GM19468 (cell line): ENCODE data around the gene SCAMP4.

Source experiments
- ATAC-seq: cut with Tn5 transposase; IDR thresholded peaks from one replicate; pipeline ENCODE4 v1.9.1; 2021; ENCODE audit warnings: mild to moderate bottlenecking, moderate library complexity, moderate number of reproducible peaks; ENCODE audit not compliant: unreplicated experiment; ENCODE audit errors: extremely low read depth

Gene SCAMP4, protein sequence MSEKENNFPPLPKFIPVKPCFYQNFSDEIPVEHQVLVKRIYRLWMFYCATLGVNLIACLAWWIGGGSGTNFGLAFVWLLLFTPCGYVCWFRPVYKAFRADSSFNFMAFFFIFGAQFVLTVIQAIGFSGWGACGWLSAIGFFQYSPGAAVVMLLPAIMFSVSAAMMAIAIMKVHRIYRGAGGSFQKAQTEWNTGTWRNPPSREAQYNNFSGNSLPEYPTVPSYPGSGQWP

DNA sequence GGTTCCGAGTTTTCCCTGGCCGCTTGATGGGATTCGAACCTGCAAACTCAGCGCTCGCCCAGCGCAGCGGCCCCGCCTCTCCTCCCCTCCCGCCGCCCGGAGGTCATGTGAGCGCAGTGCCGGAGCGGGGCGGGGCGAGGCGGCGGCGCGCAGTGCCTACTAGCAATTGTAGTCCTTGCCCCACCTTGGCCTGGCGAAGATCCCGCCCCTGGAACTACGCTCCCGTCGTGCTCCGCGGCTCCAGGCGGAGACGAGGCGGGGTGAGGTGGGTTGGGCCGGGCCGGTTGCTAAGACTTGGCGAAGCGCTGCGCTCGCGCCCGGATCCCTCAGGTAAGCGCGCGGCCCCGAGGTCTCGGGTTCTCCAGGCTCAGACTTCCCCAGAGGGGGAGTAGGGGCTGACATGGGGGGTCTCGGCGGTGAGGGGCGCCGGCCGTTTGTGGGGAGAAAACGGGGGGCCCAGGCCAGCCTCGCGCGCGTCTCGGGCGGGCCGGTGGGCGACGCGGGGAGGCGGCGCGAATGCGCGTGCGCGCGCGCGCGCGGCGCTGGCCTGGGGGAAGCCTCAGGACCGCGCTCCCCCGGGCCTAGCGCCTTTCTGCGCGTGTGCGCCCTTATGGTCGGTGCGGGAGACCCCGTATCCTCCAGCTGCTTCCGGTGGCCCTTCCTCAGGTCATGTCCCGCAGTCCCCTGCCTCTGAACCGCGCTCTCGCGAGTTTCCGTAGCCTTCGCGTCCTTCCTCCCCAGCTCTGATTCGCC is at the start of gene SCAMP4, which contains the start of gene ADAT3:
SCAMP4 (plus strand) TSS at position 290 of the 753 bp plus-strand sequence. CDS start 9,621 bp downstream, outside the sequence.
ADAT3 (plus strand) TSS at position 290 of the 753 bp plus-strand sequence. CDS start 6,649 bp downstream, outside the sequence.
- no peak for ATAC-seq

DNA sequence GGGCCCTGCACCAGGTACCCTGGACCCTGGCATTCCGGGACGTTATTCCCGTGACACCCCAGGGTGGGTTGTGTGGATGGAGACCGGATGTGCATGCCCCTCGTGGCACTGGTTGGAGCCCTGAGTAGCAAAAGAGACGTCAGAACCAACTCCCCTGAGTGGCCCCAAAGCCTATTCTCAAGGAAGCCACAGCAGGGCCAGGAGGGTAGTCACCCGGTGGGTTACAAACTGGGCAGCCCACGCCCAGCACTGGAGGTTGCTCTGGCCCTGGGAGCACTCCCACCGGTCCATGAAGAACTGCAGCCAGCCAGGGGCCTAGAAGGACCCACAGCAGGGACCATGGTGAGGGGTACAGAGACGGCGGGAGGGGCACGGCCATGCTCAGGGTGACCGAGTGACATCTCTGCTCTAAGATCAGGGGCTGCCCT is 49.4 kb upstream of the SCAMP4 start:
- no peak for ATAC-seq

DNA sequence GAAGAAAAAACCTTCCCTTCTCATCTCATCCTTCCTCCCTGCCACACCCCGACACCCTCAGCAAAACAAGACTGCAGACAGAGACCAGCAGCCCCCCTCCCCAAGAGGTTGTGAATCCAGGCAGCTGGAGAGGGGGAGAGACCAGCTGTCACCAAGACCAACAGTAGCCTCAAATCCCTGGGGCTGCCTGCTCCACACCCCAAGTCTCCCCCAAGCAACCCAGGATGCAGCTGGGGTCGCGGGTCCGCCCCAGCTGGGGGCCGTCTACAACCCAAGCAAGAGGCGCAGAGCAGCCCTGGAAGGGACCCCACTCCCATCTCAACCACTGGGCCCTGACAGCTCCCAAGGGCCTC is 48.9 kb upstream of the SCAMP4 start:
- no peak for ATAC-seq

DNA sequence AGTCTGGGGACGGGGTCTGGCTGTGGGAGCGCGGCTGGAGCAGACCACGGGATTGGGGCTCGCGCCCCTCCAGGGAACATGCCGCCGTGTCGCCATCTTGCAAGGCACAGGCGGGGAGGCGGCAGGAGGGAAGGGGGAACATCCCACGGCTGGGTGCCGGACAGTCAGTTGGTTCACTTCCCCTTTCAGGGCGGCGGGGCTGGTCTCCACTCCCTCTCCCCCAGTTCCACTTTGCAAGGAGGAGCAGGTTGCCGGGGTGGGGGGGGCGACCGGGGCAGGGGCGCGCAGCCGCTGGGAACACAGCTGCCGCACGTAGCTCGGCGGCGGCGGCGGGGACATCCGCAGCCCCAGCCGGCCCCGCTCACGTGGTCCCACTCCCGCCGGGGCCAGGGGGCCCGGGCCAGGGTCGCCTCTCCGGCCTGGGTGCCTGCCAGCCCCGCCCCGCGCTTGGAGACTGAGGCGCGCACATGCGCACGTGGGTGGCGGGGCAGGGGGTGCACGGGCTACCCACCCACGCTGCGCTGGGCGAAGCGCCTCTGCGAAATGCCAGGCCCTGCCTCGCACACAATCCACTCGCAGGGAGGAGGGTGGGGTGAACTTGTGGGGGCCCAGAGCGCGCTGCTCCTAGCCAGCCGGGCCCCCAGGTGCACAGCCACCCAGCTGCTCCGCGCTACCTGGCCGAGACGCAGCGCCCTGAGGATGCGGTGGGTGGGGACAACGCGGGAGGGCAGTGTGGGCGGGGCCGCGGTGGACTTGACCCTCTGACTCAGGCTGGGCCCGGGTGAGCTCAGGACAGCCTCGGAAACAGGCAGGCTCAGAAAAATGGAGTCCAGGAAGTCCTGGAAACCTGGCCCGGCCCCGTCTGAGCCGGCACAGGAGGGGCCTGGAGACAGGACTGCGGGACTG is 48.2 kb upstream of the SCAMP4 start:
- no peak for ATAC-seq

DNA sequence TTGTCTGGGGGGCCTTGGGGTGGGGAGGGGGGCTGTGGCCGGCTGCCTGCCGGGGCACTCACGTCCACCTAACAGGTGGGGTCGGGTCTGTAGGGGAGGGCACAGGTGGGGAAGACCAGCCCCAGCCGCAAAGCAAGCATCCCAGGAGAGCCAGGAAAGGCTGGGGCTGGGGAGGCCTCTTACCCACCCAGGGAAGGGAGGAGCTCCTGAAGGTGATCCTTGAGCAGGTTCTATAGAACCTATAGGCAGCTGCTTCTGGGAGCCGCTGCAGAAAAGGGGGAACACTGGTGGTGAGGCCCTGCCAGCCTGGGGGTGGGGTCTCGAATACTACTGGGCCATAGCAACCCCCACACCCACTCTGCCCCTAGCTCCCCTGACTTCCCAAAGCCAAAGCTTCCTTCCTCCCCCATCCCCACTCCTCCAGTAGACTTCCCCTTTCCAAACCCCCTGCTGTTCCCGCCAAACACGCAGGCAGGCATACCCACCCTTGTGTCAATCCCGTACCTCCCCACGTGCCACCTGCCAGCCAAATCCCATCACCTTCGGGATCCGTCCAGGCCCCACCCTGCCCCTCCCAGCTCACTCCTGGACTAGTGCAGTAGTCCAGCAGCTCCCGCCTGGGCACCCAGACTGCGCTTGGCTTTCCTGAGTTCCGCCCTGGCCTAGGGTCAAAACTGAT is 47.4 kb upstream of the SCAMP4 start:
- ATAC-seq, result no peak

DNA sequence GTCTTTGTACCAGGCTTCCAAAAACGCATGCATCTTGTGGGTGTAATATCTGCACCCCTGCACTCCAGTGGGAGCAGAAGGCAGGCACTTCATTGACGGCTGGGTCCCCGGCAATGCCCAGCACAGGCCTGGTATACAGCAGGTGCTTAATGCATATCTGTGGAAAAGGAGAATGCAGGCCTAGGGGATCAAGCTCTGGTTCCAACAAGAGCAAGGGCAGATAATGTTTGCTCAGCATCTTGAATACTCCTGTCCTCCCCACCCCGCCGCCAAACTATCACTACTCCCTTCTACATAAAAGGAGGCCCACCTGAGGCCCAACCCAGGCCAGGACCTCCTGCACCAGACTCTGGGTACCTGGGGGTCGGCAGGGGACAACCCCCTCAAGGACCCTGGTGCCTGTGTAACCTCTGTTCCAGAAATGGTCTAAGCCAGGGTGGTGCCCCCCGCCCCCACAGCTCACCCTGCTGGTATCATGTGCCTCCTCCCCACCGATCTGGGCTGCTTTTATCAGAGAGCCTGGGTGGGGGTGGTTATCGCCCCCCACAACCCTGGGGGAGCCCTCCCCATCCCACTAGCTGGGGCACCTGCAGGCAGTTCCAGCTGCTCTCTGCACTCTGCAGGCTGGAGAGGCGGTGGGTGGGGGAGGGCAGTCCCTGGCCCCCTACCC is 46.7 kb upstream of the SCAMP4 start:
- ATAC-seq, result no peak

DNA sequence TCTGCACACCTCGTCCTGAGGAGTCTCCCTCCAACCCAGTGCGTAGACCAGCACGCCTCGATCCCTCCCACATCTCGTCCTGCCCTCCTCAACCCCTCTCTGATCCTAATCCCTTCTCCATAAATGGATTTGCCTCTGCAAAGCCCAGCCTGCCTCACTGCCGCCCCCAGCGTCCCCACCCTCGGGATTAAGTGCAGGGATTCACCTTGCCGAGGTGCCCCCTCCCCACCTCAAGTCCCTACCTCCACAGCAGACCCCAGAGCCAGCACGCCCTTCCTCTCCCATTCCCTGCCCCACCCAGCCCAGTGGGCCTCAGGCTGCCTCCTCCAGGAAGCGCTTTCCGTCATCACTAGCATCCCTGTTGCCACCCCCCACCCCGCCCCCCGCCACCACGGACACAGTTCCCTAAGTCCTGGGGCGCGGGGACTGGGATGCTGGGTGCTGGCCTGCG is 45.8 kb upstream of the SCAMP4 start:
- no peak for ATAC-seq

DNA sequence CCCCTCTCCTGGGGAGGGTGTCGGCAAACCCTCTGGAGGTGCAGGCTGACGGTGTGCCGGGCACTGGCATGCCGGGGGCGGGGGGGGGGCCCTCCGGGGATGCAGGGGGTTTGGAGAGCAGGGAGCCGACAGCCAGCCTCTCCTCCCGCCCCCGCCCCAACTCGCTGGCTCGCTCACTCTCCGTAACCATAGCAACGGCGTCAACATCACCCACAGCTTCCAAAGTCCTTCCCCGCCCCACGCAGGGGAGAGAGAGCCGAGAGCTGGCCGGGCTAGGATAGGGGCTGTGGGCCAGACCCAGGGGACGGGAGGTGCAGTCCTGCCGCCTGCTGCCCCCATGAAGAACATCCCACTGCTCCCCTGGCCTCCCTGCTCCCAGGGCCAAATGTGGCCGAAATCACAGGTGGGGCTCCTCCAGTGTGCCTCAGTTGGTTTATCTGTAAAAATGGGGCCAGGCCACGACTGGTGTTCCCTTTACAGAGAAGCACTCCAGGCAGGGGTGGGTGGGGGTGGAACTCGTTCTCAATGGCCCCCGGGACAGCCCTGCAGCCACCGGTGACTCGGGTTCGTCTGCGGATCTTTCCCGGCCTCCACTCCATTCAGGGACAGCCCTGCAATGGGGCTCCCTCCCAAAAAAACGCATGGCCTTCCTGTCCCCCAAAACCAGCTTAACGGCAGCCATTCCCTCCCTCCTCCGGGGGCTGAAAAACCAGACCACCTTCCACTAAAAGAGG is 45.0 kb upstream of the SCAMP4 start:
- ATAC-seq, result no peak

DNA sequence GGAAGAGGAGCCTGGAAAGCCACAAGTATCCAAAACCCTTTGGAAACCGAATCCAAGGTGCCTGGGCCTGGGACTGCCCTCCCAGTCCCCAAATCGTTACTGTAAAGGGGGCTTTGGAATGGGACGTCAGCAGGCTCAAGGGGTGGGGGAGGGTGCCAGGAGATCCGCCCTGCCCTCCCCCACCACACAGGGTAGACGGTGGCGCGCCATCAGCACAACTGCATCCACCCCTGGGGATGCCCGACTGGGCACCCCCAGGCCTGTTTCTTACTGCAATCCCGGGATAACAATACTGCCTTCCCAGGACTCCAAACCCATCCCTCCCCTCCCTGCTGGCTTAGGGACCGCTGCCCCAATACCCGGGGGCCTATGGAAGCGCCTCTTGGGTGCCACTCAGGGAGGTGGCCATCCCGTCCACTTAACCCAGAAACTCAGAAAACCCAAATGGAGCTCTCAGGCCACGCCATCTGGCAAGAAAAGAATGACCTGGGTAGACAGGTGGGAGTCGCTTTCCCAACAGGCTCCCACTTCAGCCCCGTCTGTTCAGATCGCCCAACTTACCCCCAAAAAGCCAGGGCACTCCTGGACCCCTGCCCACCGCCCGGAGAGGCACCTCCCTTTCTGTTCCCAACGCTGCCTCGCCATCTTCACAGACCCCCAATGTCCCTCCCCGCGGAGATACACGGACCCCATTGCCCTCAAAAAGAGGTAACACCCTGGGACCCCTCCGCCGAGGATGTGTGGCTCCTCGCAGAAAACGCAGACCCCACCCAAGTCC is 44.2 kb upstream of the SCAMP4 start:
- ATAC-seq, result no peak

DNA sequence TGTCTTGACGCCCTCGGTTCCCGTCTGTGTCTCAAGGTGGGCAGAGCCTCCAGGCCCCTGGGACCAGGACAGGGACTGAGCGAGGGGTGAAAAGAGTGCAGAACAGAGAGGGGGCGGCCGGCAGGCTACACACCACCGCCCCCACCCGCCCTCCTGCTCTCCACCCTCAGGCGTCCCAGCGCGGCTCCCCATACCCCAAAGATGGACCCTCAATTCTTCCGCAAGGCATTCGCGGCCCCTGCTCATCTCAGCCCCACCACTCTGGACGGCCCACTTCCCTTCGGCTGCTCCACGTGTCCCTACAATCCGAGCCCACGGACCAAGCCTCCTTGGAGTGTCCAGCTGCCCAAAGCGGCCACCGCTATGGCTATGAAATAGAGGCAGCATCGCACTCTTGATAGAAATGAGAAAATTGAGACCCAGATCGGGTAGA is 43.6 kb upstream of the SCAMP4 start:
- ATAC-seq, result no peak

DNA sequence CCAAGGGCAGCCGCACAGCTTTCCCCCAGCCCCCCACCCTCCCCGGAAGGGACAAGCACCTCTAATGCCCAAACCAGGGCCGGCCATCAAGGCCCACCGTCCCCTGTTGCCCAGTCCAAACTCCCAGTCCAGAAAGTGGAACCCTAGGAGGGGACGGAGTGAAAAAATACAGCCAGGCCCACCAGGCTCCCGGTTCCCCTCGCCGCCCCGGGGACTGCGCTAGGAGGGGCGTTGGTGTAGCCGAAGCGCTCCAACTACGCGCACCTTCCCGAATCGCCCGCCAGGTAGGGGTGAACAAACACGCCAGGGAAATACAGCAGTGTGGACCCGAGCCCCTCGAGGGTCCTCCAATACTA is 43.2 kb upstream of the SCAMP4 start:
- ATAC-seq, result no peak

DNA sequence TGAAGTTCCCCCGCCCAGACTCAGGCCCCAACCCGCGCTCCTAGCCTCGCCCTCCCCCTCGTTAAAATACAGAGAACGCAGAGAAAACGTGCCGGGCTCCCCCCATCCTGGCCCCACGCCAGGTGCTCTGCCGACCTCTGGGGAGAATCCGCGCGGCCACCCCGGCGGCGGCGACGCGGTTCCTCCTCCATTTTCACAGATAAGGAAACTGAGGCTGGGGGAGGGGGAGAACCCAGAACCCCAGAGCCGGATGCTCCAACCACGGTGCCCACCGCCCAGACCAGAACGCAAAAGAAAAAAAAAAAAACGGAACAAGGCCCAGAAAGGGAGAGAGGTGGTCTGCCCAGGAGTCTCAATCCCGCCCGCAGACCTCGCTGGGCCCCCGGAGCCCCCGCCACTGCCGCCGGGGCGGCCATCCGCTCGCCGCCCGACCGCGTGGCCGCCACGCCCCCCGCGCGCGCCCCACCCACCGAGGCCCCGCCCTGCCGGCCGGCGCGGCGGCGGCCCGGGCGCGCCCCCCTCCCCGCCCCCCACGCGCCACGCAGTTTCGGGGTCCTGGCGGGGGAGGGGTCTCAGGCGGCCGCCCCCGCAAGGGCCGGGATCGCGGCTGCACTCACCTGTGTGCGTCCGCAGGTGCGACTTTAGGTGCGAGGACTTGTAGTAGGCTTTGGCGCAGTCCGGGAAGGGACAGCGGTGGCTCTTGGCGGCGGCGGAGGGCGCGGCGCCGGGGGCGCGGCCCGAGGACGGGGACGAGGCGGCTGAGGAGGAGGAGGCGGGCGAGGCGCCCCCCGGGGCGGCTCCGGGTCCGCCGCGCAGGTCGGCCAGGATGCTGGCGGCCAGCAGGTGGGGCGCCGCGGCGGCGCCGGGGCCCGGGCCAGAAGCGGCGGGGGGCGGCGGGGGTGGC is 42.5 kb upstream of the SCAMP4 start:
- no peak for ATAC-seq

DNA sequence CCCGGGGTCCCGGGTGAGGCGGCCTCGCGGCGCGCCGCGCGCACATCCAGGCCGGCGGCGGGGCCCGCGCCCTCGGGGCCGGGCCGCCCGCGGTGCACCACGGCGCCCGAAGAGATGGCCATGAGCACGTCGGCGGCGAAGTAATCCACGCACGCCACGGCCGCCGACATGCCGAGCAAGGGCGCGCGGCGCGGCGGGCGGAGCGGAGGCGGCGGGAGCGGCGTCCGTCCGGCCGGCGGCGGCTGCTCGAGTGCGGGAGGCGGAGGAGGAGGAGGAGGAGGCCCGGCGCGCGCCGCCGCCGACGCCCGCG is 41.9 kb upstream of the SCAMP4 start, which contains the start of gene KLF16:
KLF16 (minus strand) TSS at position 252 of the 310 bp plus-strand sequence; CDS start at position 170, 82 bp downstream.
- ATAC-seq, result no peak

DNA sequence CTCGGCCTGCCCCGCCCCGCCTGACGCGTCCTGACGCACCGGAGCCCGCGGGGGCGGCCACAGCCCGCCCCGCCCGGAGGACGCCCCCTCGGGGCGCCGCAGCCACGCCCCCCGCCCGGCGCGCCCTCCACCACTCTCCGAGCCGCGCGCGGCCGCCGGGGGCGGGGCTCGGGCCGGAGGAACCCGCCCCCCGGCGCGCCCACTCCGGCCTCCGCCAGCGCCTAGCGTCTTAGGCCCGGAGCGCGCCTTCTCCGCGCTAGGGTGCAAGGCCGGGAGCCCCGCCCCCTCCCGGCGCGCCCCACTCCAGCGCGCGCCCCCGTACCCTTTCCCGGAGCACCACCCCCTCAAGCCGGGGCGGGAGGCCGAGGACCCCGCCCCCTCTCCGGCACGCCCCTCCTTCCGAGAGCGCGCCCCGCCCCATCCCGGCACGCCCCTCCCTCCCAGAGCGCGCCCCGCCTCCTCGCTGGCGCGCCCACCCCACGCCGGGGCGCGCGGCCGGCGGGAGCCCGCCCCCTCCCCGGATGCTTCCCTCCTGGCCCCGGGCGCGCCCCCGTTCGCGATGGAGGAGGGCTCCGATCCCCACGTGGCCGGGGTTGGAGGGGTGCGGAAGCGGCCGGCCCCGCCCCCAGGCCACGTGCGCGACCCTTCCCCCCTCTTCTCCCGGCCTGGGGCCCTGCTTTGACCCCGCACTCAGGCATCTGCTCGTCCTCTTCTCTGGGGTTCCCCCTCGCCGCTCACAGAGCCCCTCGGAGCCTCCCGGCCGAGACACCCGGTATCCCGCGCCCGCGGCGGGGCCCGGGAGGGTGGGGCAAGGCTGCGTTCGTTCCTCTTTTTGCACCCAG is 41.3 kb upstream of the SCAMP4 start:
- ATAC-seq, result peak; percentile 43

DNA sequence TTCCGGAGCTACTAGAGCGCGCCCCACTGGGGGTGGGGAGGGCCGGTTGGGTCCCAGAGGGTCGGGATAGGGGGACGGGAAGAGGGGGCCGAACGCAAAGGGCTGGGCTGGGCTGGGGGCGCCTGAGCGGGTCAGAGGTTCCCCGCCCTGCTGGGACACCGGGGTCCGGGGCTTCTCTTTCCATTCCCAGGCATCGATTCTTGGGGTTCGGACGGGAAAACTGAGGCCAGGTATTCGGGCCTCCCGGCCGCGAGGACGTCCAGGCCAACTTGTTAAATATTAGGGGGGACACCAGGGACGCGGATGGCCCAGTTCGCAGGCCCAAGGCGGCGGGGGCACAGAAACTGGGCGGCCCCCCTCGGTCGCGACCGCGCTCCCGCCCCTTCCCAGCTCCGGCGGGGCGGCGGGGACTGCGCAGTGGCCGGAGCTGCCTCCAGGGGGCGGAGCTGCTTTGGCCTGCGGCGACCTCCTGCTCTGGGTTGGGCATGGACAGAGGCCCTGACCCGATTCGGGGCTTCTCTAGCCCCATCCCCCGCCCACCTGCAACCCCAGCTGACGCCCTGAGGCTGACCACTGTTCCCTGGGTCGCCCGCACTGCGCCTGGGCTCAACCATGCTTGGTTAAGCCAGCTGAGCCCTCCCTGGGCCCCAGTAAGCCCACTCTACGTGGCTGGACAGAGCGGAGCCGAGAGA is 40.6 kb upstream of the SCAMP4 start:
- ATAC-seq, result no peak
